HL-60 (cell line): Measurements from ENCODE around the gene BCL7C.

Experiments
- DNase-seq, 2 experiments: peaks; one replicate each; pipeline ENCODE4 v3.0.0-alpha.2; 2010 to 2020; ENCODE audit warnings: low read depth in 1 of 2, low spot score in 1 of 2
- H3K27ac ChIP-seq: fragments of 250-450 bp; sonication (Bioruptor Pico); replicated peaks from 2 replicates; pipeline ENCODE4 v1.5.1; 2020; ENCODE audit warnings: mild to moderate bottlenecking, moderate library complexity
- H3K27me3 ChIP-seq: fragments of 250-450 bp; sonication (Bioruptor Pico); 2 replicates; pipeline ENCODE4 v1.5.1; 2021; ENCODE audit warnings: mild to moderate bottlenecking, moderate library complexity; ENCODE audit not compliant: insufficient read depth, poor library complexity, severe bottlenecking
- H3K4me3 ChIP-seq: replicated peaks from 2 replicates; pipeline ENCODE4 v1.5.1; 2011; ENCODE audit warnings: mild to moderate bottlenecking, control low read depth, low read length; ENCODE audit not compliant: insufficient read depth
- GABPA ChIP-seq: IDR thresholded peaks from 2 replicates; pipeline ENCODE4 v1.6.1; 2012; ENCODE audit warnings: low read depth
- POLR2AphosphoS5 ChIP-seq: IDR thresholded peaks from 2 replicates; pipeline ENCODE4 v1.6.1; 2012; ENCODE audit warnings: low read depth
- SPI1 ChIP-seq: IDR thresholded peaks from 2 replicates; pipeline ENCODE4 v1.6.1; 2012; ENCODE audit warnings: low read depth, mild to moderate bottlenecking, borderline replicate concordance
- TF ChIP-seq, protein P1 (sequence below): IDR thresholded peaks from one replicate; pipeline ENCODE4 v1.5.1; 2011; ENCODE audit warnings: low read length, control low read depth, inconsistent platforms; ENCODE audit not compliant: insufficient read depth
- TF ChIP-seq, protein P2 (sequence below): IDR thresholded peaks from 2 replicates; pipeline ENCODE4 v1.6.1; 2012; ENCODE audit warnings: low read depth; ENCODE audit not compliant: insufficient replicate concordance

BCL7C gene

GRCh38 chr16:30927789-30928378 lies 34.0 kb upstream of the BCL7C start:
- Histone ChIP-seq H3K4me3 (no peak overlapping the region), H3K27ac (no peak overlapping the region), H3K27me3 (no peaks in the 10 kb centered on the region)
- TF ChIP-seq GABPA = no peak
- TF ChIP-seq, protein P1, sequence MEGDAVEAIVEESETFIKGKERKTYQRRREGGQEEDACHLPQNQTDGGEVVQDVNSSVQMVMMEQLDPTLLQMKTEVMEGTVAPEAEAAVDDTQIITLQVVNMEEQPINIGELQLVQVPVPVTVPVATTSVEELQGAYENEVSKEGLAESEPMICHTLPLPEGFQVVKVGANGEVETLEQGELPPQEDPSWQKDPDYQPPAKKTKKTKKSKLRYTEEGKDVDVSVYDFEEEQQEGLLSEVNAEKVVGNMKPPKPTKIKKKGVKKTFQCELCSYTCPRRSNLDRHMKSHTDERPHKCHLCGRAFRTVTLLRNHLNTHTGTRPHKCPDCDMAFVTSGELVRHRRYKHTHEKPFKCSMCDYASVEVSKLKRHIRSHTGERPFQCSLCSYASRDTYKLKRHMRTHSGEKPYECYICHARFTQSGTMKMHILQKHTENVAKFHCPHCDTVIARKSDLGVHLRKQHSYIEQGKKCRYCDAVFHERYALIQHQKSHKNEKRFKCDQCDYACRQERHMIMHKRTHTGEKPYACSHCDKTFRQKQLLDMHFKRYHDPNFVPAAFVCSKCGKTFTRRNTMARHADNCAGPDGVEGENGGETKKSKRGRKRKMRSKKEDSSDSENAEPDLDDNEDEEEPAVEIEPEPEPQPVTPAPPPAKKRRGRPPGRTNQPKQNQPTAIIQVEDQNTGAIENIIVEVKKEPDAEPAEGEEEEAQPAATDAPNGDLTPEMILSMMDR = no peak
- TF ChIP-seq, protein P2, sequence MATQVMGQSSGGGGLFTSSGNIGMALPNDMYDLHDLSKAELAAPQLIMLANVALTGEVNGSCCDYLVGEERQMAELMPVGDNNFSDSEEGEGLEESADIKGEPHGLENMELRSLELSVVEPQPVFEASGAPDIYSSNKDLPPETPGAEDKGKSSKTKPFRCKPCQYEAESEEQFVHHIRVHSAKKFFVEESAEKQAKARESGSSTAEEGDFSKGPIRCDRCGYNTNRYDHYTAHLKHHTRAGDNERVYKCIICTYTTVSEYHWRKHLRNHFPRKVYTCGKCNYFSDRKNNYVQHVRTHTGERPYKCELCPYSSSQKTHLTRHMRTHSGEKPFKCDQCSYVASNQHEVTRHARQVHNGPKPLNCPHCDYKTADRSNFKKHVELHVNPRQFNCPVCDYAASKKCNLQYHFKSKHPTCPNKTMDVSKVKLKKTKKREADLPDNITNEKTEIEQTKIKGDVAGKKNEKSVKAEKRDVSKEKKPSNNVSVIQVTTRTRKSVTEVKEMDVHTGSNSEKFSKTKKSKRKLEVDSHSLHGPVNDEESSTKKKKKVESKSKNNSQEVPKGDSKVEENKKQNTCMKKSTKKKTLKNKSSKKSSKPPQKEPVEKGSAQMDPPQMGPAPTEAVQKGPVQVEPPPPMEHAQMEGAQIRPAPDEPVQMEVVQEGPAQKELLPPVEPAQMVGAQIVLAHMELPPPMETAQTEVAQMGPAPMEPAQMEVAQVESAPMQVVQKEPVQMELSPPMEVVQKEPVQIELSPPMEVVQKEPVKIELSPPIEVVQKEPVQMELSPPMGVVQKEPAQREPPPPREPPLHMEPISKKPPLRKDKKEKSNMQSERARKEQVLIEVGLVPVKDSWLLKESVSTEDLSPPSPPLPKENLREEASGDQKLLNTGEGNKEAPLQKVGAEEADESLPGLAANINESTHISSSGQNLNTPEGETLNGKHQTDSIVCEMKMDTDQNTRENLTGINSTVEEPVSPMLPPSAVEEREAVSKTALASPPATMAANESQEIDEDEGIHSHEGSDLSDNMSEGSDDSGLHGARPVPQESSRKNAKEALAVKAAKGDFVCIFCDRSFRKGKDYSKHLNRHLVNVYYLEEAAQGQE = no peak
- TF ChIP-seq SPI1 = no peak
- TF ChIP-seq POLR2AphosphoS5 = no peak
- peak in 1 of 2 experiments; percentile 46 for DNase-seq

GRCh38 chr16:30926937-30927788 lies 33.3 kb upstream of the BCL7C start:
- TF ChIP-seq, protein P2 = no peak
- TF ChIP-seq POLR2AphosphoS5 (no peak), SPI1 (no peak), GABPA (no peak)
- TF ChIP-seq, protein P1 = no peak
- Histone ChIP-seq H3K4me3 (no peak overlapping the region), H3K27ac (no peak overlapping the region)

DNA sequence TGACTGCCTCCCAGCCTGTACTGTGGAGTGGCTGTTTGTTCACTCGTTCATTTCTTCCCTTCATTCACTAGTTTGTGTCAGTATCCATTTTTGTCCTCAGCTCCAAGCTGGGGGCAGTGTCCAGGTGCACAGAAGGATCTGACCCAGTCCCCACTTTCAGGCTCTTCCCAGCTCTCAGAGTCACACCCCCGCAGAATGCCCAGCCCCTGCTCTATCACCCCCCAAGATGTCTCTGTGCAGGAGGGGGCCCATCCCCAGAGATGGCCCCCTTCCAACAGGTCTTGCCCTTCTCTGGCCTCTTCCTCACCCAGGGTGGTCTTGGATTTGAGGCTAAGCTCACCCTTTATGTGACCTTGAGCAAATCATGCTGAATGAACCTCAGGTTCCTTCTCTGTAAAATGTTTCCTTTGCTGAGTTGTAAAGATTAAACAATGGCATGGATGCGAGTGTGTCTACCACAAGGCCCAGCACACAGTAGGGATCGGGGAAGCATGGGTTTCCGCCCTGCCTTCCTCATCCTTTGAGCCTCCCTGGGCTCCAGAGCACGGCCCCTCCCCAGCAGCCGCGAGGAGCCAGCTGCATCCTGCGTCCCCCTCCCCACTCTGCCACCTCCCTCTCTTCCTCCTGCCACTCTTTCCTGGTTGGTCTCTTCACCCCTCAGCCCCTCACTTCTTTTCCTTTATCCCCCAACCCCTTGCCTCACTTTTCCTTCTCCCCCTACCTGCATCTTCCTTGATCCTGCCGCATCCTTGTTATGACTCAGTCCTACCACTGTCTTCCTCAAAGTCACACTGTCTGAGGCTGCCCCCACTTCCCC lies 32.3 kb upstream of the BCL7C start:
- TF ChIP-seq GABPA = no peak
- TF ChIP-seq, protein P2 = no peak
- no peak for TF ChIP-seq POLR2AphosphoS5
- no peak for TF ChIP-seq SPI1
- TF ChIP-seq, protein P1 = no peak
- Histone ChIP-seq H3K27ac (no peak overlapping the region), H3K27me3 (no peaks in the 10 kb centered on the region), H3K4me3 (no peak overlapping the region)
- no peak for DNase-seq

More at GRCh38 chr16:30926937-30927788, 33.3 kb upstream of the BCL7C start:
- DNase-seq = no peak
- H3K27me3 ChIP-seq = no peaks in the 10 kb centered on the region
